ENCODE data around the gene RFPL4AL1. TPM values are rescaled to one million over a fixed set of nuclear protein-coding genes. Genes with fewer than 3 reads are reported as not detected.

RFPL4AL1 gene
- total and polyA plus RNA-seq, 12 donors, result not detected

- intact Hi-C loops (cut with DNase I), result no loop called here
- no peak for TF ChIP-seq CTCF (IDR thresholded peaks at IDR 0.05)
- Histone ChIP-seq H3K4me3 (no peak overlapping the region), H3K4me1 (no peaks in the 10 kb centered on the region), H3K9me3 (no peaks in the 10 kb centered on the region), H3K27me3 (peaks cover 0 to 30% (median 18%) of the 10 kb centered on the region in 7 donors), H3K27ac (no peak overlapping the region), H3K36me3 (no peaks in the 10 kb centered on the region)
- DNase-seq, result no peak
- no peak for ATAC-seq
- WGBS, 2 donors, result 90 to 91% methylated on average over 11 of the region's 11 CpGs
Observed at GRCh38 chr19:55795021-55795420, 26.1 kb downstream of the RFPL4AL1 start.

GRCh38 chr19:55801416-55801815 lies 32.5 kb downstream of the RFPL4AL1 start:
- TF ChIP-seq CTCF (IDR thresholded peaks at IDR 0.05), result no peak
- no peak for DNase-seq
- Histone ChIP-seq H3K27me3 (peaks cover 0 to 22% (median 5%) of the 10 kb centered on the region in 7 donors), H3K9me3 (peaks cover 0 to 16% (median 0%) of the 10 kb centered on the region in 11 donors), H3K36me3 (no peaks in the 10 kb centered on the region), H3K4me3 (no peak overlapping the region), H3K27ac (no peak overlapping the region), H3K4me1 (no peaks in the 10 kb centered on the region)
- intact Hi-C loops (cut with DNase I), result no loop called here
- ATAC-seq, result no peak
- whole genome bisulfite sequencing, 2 donors, result 62 to 70% methylated on average over 7 of the region's 7 CpGs

- Histone ChIP-seq H3K4me3 (no peak overlapping the region), H3K36me3 (no peaks in the 10 kb centered on the region), H3K27ac (no peak overlapping the region), H3K4me1 (no peaks in the 10 kb centered on the region), H3K27me3 (peaks cover 0 to 20% (median 5%) of the 10 kb centered on the region in 7 donors), H3K9me3 (peaks cover 0 to 16% (median 0%) of the 10 kb centered on the region in 11 donors)
- intact Hi-C loops (cut with DNase I), result no loop called here
- ATAC-seq, result no peak
- no peak for TF ChIP-seq CTCF (IDR thresholded peaks at IDR 0.05)
- 77 to 86% methylated on average over 2 of the region's 2 CpGs for WGBS, 2 donors
- DNase-seq, result no peak
Observed at GRCh38 chr19:55802281-55802680, 33.4 kb downstream of the RFPL4AL1 start.

- DNase-seq, result peak; percentile 6 to 10
- no peaks in the 10 kb centered on the region for H3K4me1 ChIP-seq
- peaks cover 0 to 13% (median 0%) of the 10 kb centered on the region in 7 donors for H3K27me3 ChIP-seq
- H3K9me3 ChIP-seq, result peaks cover 0 to 8% (median 0%) of the 10 kb centered on the region in 11 donors
- intact Hi-C loops (cut with DNase I), result loop anchor here in 1 of 10 donors (5.0 kb wide), 1 partner anchor 177 kb away; no protein-coding TSS in a partner anchor
- H3K27ac ChIP-seq, result no peak overlapping the region
- no peaks in the 10 kb centered on the region for H3K36me3 ChIP-seq
- peak in 3 of 8 donors; percentile 52 to 63 (median 58) for ATAC-seq
- peak in 5 of 9 donors; percentile 24 to 40 (median 27) for TF ChIP-seq CTCF (IDR thresholded peaks at IDR 0.05)
- WGBS, 2 donors, result 19 to 22% methylated on average over 20 of the region's 20 CpGs
- H3K4me3 ChIP-seq, result no peak overlapping the region
Observed at GRCh38 chr19:55809381-55810058, 40.6 kb downstream of the RFPL4AL1 start.
